Measurements from ENCODE around the gene PRPF18. TPM values are rescaled to one million over a fixed set of nuclear protein-coding genes. Genes with fewer than 3 reads are reported as not detected.

PRPF18 gene
- total and polyA plus RNA-seq, 9 donors, result 13.0 to 22.4 (median 18.2) TPM

DNA sequence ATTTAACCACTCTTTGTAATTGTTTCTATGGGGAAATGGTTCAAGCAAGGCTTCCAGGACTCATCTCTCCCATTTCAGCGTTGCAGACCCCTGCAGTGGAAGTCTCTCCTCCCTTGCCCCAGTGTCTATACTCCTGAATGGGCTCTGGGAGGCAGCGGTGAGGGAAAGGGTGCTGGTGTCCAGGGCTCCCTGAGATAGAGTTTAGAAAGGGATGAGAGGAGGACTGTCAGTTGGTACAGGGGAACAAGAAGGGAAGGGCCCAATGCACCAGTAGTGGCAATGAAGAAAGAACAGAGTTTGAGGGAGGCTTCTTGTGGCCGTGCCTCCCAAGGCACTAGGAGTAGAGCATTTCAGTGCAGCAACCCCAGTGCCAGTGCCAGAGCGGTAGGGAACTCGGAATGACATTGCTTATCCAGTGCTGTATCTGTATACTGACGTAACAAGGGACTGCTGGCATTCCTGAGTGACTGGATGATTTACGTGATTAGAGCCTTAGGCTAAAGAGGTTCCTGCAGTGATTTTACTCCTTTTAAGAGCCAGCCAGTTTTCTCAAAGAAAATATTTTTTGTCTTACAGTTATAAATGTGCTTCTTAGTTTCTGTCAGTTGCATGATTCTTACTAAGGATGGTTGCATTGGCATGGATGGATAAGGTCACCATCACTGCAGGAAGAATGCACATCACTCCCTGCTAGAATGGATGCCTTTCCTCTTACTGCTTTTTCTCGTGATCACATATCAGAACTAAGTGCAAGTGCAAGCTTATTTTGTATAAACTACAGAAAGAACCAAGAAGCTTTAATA, 28.0 kb downstream of the PRPF18 start:
- no peaks in the 10 kb centered on the region for H3K36me3 ChIP-seq
- H3K27me3 ChIP-seq, result no peaks in the 10 kb centered on the region
- no peak overlapping the region for H3K4me3 ChIP-seq
- no peak overlapping the region for H3K27ac ChIP-seq
- intact Hi-C loops (cut with DNase I), result loop anchor here in 1 of 4 donors (10.0 kb wide), 1 partner anchor 160 kb away; no protein-coding TSS in a partner anchor
- no peak for DNase-seq
- H3K4me1 ChIP-seq (ENCODE audit: insufficient read depth), result no peaks in the 10 kb centered on the region
- TF ChIP-seq EP300 (IDR thresholded peaks at IDR 0.05) (no peak), POLR2A (IDR thresholded peaks at IDR 0.05) (no peak)
- H3K9me3 ChIP-seq, result no peaks in the 10 kb centered on the region
- 73 to 84% (median 79%) methylated on average over 8 of the region's 8 CpGs for WGBS, 3 donors

DNA sequence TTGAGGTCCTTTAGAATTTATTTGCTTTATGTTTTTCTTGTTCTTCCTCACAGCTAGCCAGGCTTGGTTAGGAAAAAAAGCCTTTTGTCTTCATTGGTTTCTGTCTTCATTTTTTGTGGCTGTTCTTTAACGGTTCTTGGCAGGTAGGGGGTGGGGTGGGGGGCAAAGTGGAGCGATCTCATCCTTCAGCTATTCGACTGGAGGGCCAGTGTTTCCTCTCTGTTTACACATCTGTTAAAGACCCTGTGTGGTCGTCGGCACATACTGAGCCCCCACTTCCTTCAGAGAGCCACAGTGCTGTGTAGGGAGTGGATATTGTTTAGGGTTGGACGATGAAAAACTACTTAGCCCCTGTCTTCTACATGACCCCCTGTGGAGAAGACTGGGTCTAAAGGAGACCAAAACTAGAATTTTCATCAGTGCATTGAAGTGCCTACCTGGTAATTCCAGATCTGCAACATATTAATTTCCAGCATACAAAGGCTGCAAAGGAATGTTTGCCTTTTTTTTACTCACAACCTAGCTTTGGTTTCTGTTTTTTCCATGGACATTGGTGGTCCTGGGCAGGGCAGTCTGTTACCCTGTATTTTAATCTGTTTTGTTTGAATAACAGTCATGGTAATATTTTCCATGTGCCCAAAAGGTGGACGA, 29.0 kb downstream of the PRPF18 start:
- intact Hi-C loops (cut with DNase I), result loop anchor here in 1 of 4 donors (10.0 kb wide), 1 partner anchor 159 kb away; no protein-coding TSS in a partner anchor
- no peaks in the 10 kb centered on the region for H3K9me3 ChIP-seq
- no peaks in the 10 kb centered on the region for H3K4me1 ChIP-seq (ENCODE audit: insufficient read depth)
- H3K36me3 ChIP-seq, result no peaks in the 10 kb centered on the region
- no peak for DNase-seq
- no peak for TF ChIP-seq EP300 (IDR thresholded peaks at IDR 0.05)
- TF ChIP-seq POLR2A (IDR thresholded peaks at IDR 0.05), result no peak
- no peak for TF ChIP-seq CTCF (IDR thresholded peaks at IDR 0.05)
- no peak overlapping the region for H3K4me3 ChIP-seq
- H3K27ac ChIP-seq, result no peak overlapping the region
- 56 to 60% (median 59%) methylated on average over 7 of the region's 7 CpGs for WGBS, 3 donors
- no peaks in the 10 kb centered on the region for H3K27me3 ChIP-seq

DNA sequence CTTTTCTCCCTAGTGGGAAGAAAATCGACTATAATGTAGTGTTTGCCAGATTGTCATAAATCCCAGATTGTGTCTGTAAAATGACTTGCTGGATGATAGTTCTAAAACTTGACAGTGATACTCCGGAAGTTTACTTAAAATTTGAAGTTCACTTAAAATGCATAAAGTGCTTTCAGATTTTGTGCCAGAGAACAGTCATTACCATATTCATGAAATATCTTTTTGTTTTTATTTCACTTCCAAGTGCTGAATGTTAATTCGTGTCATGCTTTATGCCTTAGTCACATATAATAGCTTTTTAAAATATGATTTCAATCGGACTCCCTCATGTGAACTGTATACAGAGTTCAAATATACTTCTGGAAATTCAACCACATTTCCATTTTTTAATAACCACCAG, 30.4 kb downstream of the PRPF18 start:
- 70 to 85% (median 76%) methylated on average over 4 of the region's 4 CpGs for WGBS, 3 donors
- no peak overlapping the region for H3K4me3 ChIP-seq
- H3K36me3 ChIP-seq, result no peaks in the 10 kb centered on the region
- H3K9me3 ChIP-seq, result no peaks in the 10 kb centered on the region
- DNase-seq, result no peak
- intact Hi-C loops (cut with DNase I), result loop anchor here in 1 of 4 donors (10.0 kb wide), 1 partner anchor 158 kb away; no protein-coding TSS in a partner anchor
- H3K27ac ChIP-seq, result no peak overlapping the region
- TF ChIP-seq EP300 (IDR thresholded peaks at IDR 0.05), result no peak
- TF ChIP-seq POLR2A (IDR thresholded peaks at IDR 0.05), result no peak
- TF ChIP-seq CTCF (IDR thresholded peaks at IDR 0.05), result no peak
- no peaks in the 10 kb centered on the region for H3K4me1 ChIP-seq (ENCODE audit: insufficient read depth)
- no peaks in the 10 kb centered on the region for H3K27me3 ChIP-seq

GRCh38 chr10:13621931-13622330, 35.2 kb downstream of the PRPF18 start:
- Histone ChIP-seq H3K27ac (no peak overlapping the region), H3K9me3 (no peaks in the 10 kb centered on the region), H3K36me3 (no peaks in the 10 kb centered on the region), H3K4me3 (no peak overlapping the region), H3K27me3 (no peaks in the 10 kb centered on the region), H3K4me1 (ENCODE audit: insufficient read depth) (peaks cover 1% of the 10 kb centered on the region)
- no peak for TF ChIP-seq CTCF (IDR thresholded peaks at IDR 0.05)
- no peak for TF ChIP-seq POLR2A (IDR thresholded peaks at IDR 0.05)
- no peak for TF ChIP-seq EP300 (IDR thresholded peaks at IDR 0.05)
- intact Hi-C loops (cut with DNase I), result no loop called here
- DNase-seq, result no peak
- 49 to 98% (median 91%) methylated on average over 2 of the region's 2 CpGs for WGBS, 3 donors
